Fibroblast of peridontal ligament (primary cell): Measurements from ENCODE around the gene FOXN4.
A peak's percentile ranks its signal among the peaks of the same experiment; 100 is the strongest.

Source experiments
- DNase-seq: peaks from one replicate; pipeline ENCODE4 v3.0.0-alpha.2; 2010; ENCODE audit errors: extremely low read depth

FOXN4 gene

DNA sequence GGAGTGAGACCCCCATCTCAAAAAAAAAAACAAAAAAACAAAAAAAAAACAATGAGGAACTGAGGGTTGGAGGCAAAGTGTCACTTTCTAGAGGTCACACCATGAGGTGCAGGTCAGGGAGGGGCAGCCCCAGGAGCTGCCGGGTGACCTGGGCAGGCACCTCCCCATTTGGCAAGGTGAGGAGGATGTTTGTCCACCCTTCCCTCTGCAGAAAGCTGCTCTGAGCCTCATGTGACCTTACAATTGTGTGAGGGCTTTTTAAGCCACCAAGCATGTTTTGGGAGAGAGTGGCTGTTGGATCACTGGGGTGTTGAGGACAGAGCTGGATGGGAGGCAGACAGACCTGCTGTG lies 49.6 kb downstream of the FOXN4 start:
- DNase-seq: no peak

DNA sequence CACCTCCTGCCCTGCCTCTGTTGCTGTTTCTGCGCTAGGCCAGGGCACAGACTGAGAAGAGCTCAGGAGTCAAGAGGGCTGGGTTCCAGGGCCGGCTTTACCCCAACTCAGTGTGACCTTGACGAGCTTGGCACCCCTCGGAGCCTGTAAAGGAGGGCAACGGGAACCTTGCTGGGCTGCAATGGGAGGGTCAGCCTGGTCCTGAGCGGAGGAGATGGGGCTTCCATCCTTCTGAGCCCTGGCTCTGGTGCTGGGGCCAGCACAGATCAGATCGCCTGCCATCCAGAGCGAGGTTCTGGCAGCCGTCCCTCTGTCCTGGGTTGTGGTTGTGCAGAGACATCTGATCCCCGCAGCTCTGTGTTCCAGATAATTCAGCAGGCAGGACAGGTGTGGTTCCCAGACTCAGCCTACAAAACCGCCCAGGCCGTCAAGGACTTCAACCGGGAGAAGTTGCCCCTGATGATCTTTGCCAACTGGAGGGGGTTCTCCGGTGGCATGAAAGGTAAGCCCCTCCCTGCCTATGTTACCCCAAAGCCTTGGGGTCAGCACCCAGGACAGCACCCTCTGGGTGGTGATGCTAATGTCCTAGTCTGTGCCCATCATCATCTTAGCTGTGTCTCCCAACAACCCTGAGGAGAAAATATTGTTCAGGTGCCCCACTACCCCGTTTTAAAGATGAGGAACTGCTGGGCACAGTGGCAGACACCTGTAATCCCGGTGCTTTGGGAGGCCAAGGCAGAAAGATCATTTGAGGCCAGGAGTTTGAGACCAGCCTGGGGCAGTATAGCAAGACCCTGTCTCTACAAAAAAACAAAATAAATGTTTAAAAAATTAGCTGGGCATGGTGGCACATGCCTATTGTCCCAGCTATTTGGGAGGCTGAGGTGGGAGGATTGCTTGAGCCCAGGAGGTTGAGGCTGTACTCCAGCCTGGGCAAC lies 50.2 kb downstream of the FOXN4 start:
- no peak for DNase-seq

DNA sequence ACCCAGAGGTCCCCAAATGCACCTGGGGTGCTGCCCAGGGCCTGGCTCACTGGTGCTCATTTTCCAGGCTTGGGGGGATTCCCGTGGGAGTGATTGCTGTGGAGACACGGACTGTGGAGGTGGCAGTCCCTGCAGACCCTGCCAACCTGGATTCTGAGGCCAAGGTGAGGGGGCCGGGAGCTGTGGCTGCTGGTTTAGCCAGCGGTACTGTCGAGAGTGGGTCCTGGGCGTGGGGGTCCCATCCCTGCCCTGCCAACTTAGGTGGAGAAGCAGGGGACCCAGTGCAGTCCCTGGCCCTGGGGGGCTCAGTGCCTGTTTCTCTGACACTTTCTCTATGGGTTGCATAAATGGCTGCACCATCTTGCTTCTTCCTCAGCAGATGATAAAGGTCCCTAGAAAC lies 50.9 kb downstream of the FOXN4 start:
- no peak for DNase-seq

DNA sequence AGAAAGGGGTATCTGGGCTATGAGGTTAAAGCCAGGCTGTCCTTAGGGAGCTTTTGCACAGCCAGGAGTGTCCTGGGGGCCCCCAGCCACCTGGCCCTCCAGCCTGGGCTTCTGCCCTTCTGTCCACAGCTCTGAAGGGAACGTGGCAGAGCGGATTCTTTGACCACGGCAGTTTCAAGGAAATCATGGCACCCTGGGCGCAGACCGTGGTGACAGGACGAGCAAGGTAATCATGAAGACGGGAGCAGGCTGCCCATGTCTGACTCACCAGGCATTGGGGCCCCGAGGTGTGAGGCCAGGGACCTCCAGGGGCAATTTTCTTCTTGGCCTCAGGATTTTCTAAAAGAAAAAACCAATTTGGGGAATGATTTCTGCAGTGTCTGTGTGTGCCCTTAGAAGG lies 53.1 kb downstream of the FOXN4 start:
- no peak for DNase-seq

DNA sequence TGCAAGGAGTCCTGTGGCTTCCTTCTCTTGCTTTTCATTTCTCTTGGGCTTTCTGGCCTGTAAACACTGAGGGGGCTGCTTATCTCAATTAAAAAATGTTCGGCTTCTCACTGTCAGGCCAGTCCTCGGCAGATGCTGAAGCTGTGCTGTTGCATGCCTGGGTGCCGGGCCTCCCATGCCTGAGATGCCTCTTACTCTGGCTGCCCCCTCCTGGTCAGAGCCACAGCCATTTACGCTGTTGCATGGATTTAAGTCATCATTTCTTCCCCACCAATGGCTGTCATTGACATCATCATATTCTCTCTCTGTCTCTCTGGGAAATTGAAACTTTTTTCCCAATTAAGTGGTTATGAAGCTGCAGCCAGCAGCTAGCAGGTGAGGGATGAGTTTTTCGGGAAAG lies 53.7 kb downstream of the FOXN4 start:
- DNase-seq: peak; percentile 21

DNA sequence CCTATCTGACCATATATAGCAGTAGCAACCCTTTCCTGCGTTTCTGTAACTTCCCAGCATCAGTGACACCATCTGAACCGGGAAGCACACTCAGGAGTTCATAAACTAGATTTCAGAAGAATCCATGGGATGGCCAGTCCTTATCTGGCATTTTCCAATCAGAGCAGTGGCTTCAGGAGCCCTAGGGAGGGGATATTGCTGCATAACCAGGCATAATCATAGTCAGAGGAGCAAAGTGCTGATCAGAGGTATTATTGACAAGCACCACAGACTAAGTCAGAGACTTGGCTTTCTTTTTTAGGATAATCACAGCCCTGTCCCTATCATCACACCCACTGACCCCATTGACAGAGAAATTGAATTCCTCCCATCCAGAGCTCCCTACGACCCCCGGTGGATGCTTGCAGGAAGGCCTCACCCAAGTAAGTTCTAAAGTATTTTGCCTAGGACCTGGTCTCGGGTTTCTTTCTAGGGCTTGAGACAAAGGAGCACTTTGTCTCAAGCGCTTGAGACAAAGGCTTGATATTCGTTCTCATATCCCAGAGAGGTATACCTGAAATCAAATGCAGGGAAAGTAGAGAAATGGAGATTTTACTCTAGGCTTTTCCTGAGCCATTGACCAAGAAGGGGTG lies 55.1 kb downstream of the FOXN4 start:
- DNase-seq: no peak

DNA sequence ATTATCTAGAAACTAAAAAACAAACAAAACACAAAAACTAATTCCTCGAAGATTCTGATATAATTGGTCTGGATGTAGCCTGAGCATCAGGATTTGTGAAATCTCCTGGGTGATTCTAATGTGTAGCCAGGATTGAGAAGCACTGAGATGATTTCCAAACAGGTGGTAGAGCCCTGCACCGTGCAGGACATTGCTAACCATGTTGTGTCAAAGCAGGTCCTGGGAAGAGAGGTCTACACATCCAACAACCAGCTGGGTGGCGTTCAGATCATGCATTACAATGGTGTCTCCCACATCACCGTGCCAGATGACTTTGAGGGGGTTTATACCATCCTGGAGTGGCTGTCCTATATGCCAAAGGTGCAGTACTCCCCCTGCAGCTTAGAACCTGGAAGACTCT lies 56.3 kb downstream of the FOXN4 start:
- DNase-seq: no peak

DNA sequence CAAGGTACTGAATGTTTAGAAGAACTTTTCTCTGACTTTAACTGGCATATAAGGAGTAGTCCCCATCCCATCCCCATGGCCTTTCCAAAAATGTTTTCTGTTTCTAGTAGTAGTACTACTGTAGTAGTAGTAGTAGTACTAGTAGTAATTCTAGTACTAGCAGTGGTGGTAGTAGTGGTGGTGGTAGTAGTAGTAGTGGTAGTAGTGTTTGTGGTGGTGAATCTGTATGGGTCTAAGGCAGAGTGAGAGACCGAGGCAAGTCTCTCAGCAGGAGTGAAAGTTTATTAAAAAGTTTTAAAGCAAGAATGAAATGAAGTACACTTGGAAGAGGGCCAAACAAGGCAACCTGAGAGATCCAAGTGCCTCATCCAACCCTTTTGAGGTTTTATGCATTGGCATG lies 58.6 kb downstream of the FOXN4 start:
- no peak for DNase-seq

DNA sequence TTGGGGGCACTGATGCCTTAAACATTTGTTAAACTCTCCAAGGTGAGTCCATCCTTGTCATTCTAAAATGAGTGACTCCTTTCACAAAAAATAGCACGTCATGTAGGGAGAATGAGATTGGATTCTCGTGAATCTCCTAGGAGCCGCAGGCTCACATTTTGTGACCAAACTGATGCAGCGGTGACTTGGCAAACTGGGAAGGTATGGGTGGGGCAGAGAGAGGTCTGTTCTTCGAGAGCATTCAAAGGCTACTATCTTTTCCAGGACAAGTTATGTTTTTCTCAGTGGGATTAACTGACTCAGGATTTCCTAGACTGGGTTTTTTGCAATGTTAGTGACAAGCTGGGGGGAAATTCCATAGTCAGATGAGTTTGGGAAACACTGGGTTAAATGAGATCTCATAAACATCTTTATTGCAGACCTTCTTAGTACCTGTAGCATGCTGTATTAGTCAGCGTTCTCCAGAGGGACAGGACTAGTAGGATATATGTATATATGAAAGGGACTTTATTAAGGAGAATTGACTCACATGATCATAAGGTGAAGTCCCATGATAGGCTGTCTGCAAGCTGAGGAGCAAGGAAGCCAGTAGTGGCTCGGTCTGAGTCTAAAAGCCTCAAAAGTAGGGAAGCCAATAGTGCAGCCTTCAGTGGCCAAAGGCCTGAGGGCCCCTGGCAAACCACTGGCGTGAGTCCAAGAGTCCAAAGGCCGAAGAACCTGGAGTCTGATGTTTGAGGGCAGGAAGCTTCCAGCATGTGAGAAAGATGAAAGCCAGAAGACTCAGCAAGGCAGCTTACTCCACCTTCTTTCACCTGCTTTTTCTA lies 61.0 kb downstream of the FOXN4 start:
- DNase-seq: no peak

DNA sequence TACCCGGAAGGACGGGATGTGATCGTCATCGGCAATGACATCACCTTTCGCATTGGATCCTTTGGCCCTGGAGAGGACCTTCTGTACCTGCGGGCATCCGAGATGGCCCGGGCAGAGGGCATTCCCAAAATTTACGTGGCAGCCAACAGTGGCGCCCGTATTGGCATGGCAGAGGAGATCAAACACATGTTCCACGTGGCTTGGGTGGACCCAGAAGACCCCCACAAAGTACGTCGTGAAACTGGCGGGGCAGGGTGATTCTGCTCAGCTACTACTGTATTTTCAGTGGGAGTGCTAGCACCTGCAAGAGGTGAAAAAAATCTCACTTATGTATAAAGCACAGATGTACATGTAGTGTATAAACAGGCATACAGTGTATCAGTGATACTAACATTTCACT lies 62.9 kb downstream of the FOXN4 start:
- DNase-seq: no peak

DNA sequence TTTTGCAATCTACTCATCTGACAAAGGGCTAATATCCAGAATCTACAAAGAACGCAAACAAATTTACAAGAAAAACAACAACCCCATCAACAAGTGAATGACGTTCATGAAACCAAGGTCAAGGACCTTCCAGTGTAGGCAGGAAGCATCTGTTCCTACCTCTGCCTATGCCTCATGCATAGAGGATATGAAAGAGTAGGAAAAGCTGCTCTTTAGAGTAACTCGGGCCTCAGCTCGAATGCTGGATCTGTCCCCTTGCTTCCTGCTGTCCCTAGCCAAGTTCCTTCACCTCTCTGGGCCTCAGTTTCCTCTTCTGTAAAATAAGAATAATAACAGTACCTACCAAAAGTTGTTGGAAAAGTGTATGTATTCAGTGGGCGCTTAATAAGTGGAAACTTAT lies 65.0 kb downstream of the FOXN4 start:
- DNase-seq: no peak

DNA sequence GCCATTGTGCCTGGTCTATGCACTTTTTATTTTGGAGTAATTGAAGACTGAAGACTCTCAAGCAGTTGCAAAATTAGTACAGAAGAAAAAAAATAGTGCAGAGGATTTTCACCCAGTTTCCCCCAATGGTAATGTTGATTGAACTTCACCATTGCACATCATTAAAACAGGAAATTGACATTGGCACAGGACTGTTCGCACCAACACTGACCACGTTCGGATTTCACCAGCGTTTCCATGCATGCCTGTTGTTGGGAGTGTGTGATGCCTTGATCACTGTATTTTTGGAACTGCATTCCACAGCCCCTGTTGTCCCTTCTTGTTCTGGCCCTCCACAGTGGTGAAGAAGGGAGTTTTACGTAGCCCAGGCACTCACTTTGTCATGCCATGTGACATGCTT lies 67.1 kb downstream of the FOXN4 start:
- no peak for DNase-seq

DNA sequence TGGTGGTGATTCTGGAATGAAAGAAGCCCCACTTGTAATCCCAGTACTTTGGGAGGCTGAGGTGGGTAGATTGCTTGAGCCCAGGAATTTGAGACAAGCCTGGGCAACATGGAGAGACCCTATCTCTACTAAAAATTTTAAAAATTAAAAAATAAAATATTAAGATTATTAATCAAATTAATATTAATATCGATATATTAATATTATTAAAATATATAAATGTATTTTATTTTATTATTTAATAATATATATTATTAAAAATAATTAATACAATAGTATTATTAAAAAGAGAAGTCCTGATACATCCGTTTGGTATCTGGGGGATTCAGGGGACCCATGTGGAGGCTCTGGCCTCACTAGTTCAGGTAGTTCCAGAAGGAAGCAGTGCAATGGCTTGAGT lies 68.7 kb downstream of the FOXN4 start:
- no peak for DNase-seq

DNA sequence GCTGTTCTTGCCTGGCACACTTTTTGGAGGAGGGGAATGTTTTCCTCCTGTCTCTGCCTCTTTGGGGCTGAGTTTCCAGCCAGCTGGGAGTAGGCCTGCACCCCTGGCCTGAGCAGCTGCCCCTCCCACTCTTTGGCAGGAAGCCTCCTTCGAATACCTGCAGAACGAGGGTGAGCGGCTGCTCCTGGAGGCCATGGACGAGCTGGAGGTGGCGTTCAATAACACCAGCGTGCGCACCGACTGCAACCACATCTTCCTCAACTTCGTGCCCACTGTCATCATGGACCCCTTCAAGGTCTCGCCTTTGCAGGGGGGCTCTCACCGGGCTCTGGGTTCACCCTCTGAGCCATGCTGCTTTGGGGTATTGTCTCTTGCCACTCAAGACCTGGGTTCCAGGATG lies 69.4 kb downstream of the FOXN4 start:
- DNase-seq: no peak

DNA sequence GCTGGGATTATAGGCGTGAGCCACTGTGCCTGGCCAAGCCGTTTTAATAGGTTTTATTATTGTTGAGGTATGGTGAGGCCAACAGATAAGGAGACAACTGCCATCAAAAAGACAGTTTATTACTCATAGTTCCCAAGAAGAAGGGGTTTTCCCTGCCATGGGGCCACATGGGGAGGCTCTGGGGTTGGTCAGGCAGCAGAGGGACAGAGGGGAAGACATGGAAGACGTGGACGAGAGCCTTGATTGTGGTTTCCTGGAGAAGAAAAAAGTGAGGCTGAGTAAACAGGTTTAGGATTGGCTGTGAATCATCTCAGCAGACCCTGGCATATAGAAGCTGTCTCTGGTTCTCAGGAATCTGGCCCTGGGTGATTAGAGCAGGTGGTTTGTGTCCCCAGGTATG lies 69.9 kb downstream of the FOXN4 start:
- DNase-seq: no peak

DNA sequence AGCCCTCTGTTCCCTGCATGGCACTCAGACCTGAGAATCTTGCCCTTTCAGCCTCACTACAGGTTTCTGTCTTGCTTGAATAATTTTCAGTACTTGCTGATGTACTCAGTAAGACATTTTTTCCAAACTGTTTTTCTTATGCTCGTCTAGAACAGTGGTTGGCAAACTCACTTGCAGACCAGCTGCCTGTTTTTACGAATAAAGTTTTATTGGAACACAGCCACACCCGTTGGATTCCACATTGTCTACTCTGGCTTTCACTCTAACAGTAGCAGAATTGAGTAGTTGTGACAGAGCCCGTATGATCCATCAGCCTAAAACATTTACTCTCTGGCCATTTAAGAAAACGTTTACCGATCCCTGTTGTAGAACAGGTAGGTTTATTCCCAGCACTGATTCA lies 72.8 kb downstream of the FOXN4 start:
- no peak for DNase-seq

DNA sequence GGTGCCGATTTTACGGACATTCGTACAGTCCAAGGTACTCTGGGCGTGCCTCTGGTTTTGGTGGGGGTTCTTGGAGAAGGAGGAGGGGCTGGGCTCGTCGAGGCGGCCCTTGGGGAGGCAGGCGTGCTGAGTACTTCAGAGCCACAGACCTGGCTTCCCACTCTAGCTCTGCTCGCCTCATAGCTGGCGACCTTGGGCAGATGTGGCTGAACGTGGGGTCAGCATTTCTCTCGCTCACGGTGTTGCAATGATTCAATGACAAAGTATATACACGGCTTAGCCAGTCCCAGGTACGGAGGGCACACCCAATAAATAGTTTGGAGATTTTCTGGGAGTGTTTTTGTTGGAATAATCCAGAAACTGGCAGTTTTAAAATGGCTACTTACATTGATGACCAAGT lies 75.1 kb downstream of the FOXN4 start:
- no peak for DNase-seq

DNA sequence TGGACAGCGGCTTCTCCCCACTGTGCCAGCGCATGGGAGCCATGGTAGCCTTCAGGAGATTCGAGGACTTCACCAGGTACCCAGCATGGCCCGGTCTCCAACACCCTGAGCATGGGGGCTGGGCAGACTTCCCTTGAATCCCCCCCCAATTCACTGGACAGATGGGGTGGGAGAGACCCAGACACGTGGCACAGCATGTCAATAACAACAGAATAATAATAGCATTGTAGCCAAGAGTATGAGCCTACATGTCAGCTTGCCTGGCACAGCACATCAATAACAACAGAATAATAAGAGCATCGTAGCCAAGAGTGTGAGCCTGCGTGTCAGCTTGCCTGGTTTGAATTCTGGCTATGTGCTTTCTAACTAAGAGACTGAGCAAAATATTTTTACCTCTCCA lies 76.4 kb downstream of the FOXN4 start:
- no peak for DNase-seq

DNA sequence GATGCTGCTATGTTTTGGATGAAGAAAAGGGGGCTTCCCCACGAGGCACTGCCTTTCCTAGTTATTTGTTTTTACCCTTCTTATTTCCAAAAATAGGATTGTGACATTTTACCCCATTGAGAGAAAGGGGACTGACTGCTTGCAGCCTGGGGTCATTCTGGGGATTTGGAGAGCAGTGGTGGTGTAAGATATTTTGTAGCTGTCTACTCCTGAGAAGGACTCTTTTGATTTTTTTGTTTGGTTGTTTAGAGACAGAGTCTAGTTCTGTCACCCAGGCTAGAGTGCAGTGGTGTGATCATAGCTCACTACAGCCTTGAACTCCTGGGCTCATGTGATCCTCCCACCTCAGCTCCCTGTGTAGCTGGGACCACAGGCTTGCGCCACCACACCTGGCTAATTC lies 78.9 kb downstream of the FOXN4 start:
- no peak for DNase-seq

DNA sequence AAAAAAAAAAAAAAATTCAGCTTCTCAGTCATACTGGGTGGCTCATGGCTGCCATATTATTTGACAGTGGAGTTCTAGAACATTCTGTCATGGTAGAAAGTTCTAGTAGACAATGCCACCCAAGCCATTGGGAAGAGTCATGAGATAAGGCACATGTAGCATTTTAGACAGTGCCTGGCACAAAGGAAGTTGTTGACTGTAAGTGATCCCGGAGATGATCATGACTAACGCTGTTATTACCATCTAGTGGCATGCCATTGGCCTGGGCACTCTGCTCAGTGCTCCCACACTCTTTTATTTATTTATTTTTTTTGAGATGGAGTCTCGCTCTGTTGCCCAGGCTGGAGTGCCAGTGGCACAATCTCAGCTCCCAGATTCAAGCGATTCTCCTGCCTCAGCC lies 80.4 kb downstream of the FOXN4 start:
- DNase-seq: no peak
